ENCODE data around the gene COX15. TPM values are rescaled to one million over a fixed set of nuclear protein-coding genes. Genes with fewer than 3 reads are reported as not detected.
A peak's percentile ranks its signal among the peaks of the same experiment; 100 is the strongest.

Gene COX15
- total RNA-seq, 2 donors from 2014 or later = 26.1 to 31.9 TPM

DNA sequence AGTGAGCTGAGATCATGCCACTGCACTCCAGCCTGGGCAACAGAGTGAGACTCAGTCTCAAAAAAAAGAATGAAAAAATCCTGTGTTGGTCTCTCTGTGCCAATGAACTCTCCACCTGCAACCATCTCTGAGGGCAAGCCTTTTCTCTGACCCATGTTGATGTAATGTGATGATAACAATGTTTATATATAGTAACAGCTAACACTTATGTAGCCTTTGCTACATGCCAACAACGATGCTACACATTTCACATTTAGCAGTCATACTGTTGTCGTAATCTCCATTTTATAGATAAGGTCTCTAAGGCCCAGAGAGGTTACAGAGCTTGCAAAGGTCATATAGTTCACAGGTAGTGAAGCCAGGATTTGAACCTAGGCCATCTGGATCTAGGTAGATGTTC lies 11.5 kb downstream of the COX15 start:
- Mint-ChIP-seq H3K36me3 (peaks cover 43% of the 10 kb centered on the region), H3K4me1 (ENCODE audit: low read depth in 2 of 2) (peaks cover 4 to 6% of the 10 kb centered on the region in 2 donors), H3K4me3 (no peak overlapping the region), H3K9me3 (no peaks in the 10 kb centered on the region), H3K27me3 (no peaks in the 10 kb centered on the region), H3K27ac (no peak overlapping the region)
- DNase-seq (ENCODE audit: low spot score) (no peak), ATAC-seq (no peak)

DNA sequence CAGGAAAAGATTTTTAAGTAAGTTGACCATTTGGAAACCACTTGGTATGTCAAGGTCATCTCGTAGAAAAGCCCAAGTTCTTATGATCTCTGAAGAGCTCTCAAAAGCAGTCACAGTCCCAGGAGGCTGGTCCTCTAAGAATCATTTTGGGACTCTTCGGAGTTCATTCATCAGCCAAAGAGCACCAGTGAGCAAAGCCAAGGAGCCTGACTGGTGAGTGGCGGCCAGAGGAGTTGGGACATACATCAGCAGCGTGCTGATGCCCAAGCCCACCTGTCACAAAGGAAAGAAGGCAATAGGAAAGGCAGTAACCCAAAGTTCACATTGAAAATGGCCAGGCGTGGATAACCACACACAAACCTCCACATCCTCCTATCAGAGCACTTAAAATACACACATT lies 17.5 kb downstream of the COX15 start:
- Mint-ChIP-seq H3K27ac (no peak overlapping the region), H3K27me3 (no peaks in the 10 kb centered on the region), H3K4me3 (no peak overlapping the region), H3K36me3 (peaks cover 19% of the 10 kb centered on the region), H3K4me1 (ENCODE audit: low read depth in 2 of 2) (peaks cover 6 to 9% of the 10 kb centered on the region in 2 donors), H3K9me3 (no peaks in the 10 kb centered on the region)
- DNase-seq (ENCODE audit: low spot score) (no peak), ATAC-seq (no peak)

DNA sequence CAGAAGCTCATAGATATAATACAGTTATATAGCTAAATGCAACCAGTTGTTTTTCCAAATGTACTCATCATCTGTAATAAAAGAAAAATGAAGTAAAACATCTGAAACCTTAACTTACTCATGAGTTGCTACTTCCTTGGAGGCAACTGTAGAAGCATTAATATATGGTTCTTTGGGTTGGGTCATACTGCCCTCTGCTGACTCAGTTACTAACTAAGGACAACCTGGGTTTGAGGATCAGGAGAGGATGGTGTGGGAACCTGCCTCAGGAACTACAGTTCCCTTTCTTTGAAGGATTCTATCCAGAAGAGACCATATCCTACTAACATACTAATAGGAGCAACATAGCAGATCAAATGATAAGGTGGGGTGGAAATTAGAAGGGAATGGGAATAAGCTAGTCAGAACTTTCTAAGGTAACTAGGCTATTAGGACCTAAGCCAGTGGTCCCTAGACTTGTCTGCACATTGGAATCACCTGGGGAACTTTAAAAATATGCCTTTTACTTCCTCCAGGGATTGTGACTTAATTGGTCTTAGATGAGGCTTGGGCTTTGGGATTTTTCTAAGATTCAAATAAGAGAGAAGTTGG lies 20.7 kb downstream of the COX15 start:
- DNase-seq (ENCODE audit: low spot score) = no peak

DNA sequence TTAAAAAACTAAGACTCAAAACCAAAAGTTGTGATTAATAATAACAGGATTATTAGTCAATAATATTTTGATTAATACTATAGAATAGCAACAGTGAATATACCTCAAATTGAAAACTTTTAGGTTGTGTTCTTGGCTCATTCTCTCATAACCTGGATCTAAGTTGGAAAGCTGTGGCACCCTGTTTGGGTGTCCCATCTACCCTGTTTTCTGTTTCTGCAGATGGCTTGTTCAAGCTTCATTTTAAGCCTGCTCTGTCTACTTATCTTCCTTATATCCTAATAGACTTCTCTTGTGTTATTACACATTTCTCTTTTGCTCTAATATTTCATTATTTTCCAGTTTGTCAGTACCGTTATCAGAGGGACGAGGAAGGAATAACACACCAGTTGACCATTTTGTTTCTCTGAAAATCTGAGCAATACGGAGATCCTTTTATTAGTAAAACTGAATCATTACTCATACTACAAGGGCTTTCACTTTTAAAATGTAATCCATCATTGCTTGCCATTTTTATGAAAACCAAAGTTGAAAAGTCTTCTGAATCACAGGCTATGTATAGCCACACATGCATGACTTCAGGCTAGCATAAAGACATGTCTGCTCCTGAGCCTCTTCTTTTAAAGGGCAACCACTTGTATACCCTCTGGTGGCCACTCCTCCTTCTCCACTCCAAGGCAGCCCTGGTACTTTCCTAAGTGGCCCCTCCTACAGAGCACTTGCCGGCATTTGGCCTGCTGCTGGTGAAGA lies 22.3 kb downstream of the COX15 start:
- DNase-seq (ENCODE audit: low spot score) = no peak
- H3K27me3 Mint-ChIP-seq = no peaks in the 10 kb centered on the region
- no peak overlapping the region for H3K4me3 Mint-ChIP-seq
- H3K4me1 Mint-ChIP-seq (ENCODE audit: low read depth in 2 of 2) = peaks cover 6 to 10% of the 10 kb centered on the region in 2 donors
- peaks cover 19% of the 10 kb centered on the region for H3K36me3 Mint-ChIP-seq
- ATAC-seq = peak in 1 of 2 donors; percentile 76
- no peaks in the 10 kb centered on the region for H3K9me3 Mint-ChIP-seq
- peak overlapping the region in 1 of 2 donors; percentile 7 for H3K27ac Mint-ChIP-seq

More for the DNA sequence above, 20.7 kb downstream of the COX15 start:
- Mint-ChIP-seq H3K27me3 (no peaks in the 10 kb centered on the region), H3K36me3 (peaks cover 14% of the 10 kb centered on the region), H3K4me1 (ENCODE audit: low read depth in 2 of 2) (peaks cover 6 to 10% of the 10 kb centered on the region in 2 donors), H3K27ac (no peak overlapping the region), H3K4me3 (no peak overlapping the region), H3K9me3 (no peaks in the 10 kb centered on the region)
- no peak for ATAC-seq

DNA sequence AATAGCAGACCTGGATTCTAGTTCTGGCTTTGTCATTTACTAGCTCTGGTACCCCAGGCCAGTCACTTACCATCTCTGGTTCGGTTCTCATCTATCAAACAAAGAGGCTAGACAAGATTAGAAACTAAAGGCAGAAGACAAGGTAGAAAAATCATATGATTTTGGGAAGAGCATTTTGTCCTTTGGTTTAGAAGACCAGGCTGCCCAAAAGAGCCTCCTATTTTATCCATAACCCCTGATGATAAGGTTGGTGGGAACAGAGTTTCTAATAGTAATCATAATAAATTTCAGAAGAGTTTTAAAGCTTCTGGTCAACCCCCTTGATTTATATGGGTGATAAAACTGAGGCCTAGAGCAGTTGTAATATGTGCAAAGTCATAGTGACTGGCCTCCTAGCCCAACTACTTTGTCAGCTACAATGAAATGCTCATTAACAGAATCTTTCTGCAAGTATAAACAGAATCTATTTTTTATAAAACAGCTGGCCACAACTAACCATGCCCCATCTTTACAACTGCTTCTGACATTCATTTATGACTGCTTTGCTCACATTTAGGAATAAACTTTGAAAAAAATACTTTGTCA lies 23.4 kb downstream of the COX15 start:
- DNase-seq (ENCODE audit: low spot score) = no peak
- H3K9me3 Mint-ChIP-seq = no peaks in the 10 kb centered on the region
- no peak for ATAC-seq
- no peak overlapping the region for H3K4me3 Mint-ChIP-seq
- peaks cover 6 to 10% of the 10 kb centered on the region in 2 donors for H3K4me1 Mint-ChIP-seq (ENCODE audit: low read depth in 2 of 2)
- H3K27me3 Mint-ChIP-seq = no peaks in the 10 kb centered on the region
- H3K27ac Mint-ChIP-seq = no peak overlapping the region
- H3K36me3 Mint-ChIP-seq = peaks cover 19% of the 10 kb centered on the region

DNA sequence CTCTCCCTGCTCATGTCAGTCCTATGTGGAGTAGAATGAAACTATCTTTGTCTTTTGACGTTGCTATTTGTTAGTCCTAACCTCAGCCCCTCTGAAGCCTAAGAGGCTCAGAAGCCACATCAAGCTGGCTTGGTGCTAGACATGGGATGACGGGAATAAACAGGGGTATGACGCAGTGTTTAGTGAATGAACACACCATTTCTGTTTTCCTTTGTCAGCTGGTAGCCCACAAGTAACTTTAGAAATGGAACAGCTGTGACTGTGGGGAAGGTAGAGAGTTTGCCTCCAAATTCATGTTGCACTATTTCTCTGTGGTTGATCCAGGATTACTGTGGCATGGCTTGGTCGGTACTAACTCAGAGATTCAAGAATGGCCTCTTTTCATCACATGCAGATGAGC lies 31.3 kb downstream of the COX15 start:
- Mint-ChIP-seq H3K4me3 (no peak overlapping the region), H3K27ac (no peak overlapping the region), H3K9me3 (no peaks in the 10 kb centered on the region), H3K27me3 (no peaks in the 10 kb centered on the region), H3K36me3 (peaks cover 42% of the 10 kb centered on the region), H3K4me1 (ENCODE audit: low read depth in 2 of 2) (no peaks in the 10 kb centered on the region)
- DNase-seq (ENCODE audit: low spot score) (no peak), ATAC-seq (no peak)

DNA sequence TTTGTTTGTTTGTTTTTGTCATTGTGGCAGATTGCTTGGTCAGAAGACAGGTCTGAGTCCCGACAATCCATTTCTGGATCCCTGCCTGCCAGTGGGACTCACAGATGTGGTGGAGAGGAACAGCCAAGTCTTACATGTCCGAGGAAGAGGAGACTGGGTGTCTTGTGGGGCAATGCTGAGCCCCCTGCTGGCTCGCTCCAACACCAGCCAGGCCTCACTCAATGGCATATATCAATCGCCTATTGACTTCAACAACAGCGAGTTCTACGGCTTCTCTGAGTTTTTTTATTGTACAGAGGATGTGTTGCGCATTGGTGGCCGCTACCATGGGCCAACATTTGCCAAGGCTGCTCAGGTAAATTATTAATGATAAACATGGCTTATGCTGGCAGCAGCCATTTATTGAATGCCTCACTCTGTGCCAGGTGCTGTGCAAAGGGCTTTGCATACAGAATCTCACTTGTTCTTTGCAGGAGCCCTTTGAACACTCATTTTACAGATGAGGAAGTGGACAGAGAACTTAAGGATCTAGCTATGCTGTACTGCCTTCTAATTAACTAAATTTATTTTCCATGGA lies 33.3 kb downstream of the COX15 start:
- no peaks in the 10 kb centered on the region for H3K27me3 Mint-ChIP-seq
- no peak overlapping the region for H3K4me3 Mint-ChIP-seq
- peaks cover 42% of the 10 kb centered on the region for H3K36me3 Mint-ChIP-seq
- no peaks in the 10 kb centered on the region for H3K4me1 Mint-ChIP-seq (ENCODE audit: low read depth in 2 of 2)
- no peak overlapping the region for H3K27ac Mint-ChIP-seq
- ATAC-seq (no peak), DNase-seq (ENCODE audit: low spot score) (no peak)
- H3K9me3 Mint-ChIP-seq = no peaks in the 10 kb centered on the region

DNA sequence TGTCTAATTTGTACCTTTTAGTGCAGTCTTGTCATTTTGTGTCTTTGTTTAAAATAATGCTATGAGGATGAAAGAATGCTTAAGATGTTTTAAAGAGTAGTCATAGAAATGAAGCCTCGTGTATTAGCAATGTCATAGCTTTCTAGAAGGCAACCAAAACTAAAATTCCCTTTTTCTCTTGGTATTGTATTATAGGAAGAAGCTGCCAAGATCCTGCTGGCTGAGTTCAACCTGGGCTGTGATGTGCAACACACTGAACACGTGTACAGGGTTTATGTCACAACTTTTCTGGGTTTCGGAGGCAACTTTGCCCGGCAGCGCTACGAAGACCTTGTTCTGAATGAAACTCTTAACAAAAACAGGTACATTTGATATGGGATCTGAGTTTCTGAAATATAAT lies 36.2 kb downstream of the COX15 start:
- ATAC-seq (no peak), DNase-seq (ENCODE audit: low spot score) (no peak)
- H3K36me3 Mint-ChIP-seq = peaks cover 43% of the 10 kb centered on the region
- H3K9me3 Mint-ChIP-seq = no peaks in the 10 kb centered on the region
- no peaks in the 10 kb centered on the region for H3K27me3 Mint-ChIP-seq
- no peak overlapping the region for H3K4me3 Mint-ChIP-seq
- H3K4me1 Mint-ChIP-seq (ENCODE audit: low read depth in 2 of 2) = no peaks in the 10 kb centered on the region
- H3K27ac Mint-ChIP-seq = no peak overlapping the region

DNA sequence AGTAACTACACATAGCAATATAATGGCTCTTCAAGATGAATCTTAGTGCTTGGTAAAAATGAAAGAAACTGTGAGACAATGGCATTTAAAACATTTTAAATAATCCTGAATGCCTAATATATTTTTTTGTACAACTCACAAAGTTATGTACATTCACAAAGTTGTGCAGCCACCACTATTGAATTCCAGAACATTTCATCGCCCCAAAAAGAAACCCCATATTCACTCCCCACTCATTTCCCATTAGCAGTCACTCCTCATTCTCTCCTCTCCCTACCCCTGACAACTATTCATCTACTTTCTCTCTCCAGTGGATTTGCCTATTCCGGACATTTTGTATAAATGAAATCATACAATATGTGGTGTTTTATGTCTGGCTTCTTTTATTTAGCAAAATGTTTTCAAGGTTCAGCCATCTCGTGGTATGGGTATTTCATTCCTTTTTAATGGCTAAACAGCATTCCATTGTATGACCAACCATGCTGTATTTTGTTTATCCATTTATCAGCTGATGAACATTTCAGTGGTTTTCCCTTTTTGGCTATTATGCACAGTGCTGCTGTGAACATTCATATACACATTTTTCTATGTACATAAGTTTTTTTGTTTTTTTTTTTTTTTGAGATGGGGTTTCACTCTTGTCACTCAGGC lies 37.9 kb downstream of the COX15 start:
- Mint-ChIP-seq H3K4me1 (ENCODE audit: low read depth in 2 of 2) (no peaks in the 10 kb centered on the region), H3K4me3 (no peak overlapping the region), H3K27me3 (no peaks in the 10 kb centered on the region), H3K27ac (no peak overlapping the region), H3K36me3 (peaks cover 30% of the 10 kb centered on the region), H3K9me3 (no peaks in the 10 kb centered on the region)
- ATAC-seq (no peak), DNase-seq (ENCODE audit: low spot score) (no peak)

DNA sequence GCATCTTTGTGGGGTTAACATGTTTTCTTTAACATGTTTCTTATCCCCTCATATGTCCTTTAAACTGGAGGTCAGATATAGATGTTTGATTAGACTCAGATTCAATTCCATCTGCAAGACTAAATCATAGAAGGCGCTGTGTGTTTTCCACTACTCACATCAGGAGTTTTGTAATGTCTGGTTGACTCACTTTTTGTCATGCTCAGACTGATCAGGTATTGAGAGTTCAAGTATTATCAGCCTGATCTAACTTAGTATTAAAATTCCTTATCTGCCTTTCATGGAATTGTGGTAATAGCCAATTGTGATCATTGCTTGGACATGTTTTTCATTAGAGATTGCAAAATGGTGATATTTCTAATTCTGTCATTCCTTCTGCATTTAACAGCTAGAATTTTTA lies 42.5 kb downstream of the COX15 start:
- ATAC-seq (no peak), DNase-seq (ENCODE audit: low spot score) (no peak)
- peaks cover 21% of the 10 kb centered on the region for H3K36me3 Mint-ChIP-seq
- no peaks in the 10 kb centered on the region for H3K9me3 Mint-ChIP-seq
- no peak overlapping the region for H3K27ac Mint-ChIP-seq
- peaks cover 0 to 4% of the 10 kb centered on the region in 2 donors for H3K4me1 Mint-ChIP-seq (ENCODE audit: low read depth in 2 of 2)
- H3K27me3 Mint-ChIP-seq = no peaks in the 10 kb centered on the region
- no peak overlapping the region for H3K4me3 Mint-ChIP-seq

DNA sequence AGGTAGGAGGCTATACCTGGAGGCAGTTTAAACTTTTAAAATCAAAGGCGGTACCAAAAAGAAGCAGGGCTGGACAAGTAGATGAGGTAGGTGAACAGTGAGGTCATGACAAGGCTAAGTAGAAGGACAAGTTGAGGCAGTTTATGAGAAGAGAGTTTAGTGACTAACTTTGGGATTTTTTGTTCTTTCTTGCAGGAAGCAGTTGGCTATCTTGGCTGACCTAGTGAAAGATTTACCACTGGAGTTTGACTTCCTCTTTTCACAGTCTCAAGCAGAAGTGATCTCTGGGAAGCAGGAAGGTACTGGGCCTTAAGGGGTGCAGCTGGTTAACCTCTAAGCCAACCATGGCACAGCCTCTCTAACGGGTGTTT lies 46.3 kb downstream of the COX15 start:
- no peaks in the 10 kb centered on the region for H3K27me3 Mint-ChIP-seq
- DNase-seq (ENCODE audit: low spot score) = no peak
- H3K27ac Mint-ChIP-seq = peak overlapping the region in 1 of 2 donors; percentile 54
- H3K36me3 Mint-ChIP-seq = peaks cover 6% of the 10 kb centered on the region
- no peaks in the 10 kb centered on the region for H3K9me3 Mint-ChIP-seq
- H3K4me1 Mint-ChIP-seq (ENCODE audit: low read depth in 2 of 2) = peaks cover 0 to 4% of the 10 kb centered on the region in 2 donors
- no peak for ATAC-seq
- no peak overlapping the region for H3K4me3 Mint-ChIP-seq

DNA sequence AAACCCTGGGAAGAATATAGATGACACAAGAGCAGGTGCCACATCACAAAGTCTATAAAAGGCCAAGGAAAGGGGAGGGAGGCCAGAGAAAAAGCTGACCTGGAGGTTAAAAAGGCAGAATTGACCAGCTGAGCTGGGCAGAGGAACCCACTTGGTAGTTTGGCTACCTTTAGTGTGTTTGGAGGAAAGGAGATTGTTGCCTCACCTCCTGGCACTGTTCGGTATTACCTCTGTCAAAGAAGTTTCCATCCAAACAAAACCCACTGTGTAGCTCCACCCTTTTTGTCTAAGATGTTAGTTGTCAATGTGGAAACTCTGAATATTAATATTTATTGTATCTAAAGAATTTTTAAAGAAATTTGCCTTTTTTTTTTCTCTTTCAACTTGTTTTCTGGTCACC lies 49.2 kb downstream of the COX15 start:
- Mint-ChIP-seq H3K4me3 (no peak overlapping the region), H3K9me3 (no peaks in the 10 kb centered on the region), H3K27me3 (no peaks in the 10 kb centered on the region), H3K36me3 (no peaks in the 10 kb centered on the region), H3K4me1 (ENCODE audit: low read depth in 2 of 2) (peaks cover 0 to 4% of the 10 kb centered on the region in 2 donors), H3K27ac (no peak overlapping the region)
- ATAC-seq = no peak
- no peak for DNase-seq (ENCODE audit: low spot score)
